Neutrophil (primary cell): Measurements from ENCODE around the gene FBXO45.
A peak's percentile ranks its signal among the peaks of the same experiment; 100 is the strongest.

Experiments
- H3K27ac ChIP-seq: fragments of 200-600 bp; sonication (generic); 2 replicates; pipeline ENCODE4 v1.5.1; 2016; ENCODE audit warnings: mild to moderate bottlenecking, moderate library complexity
- H3K27me3 ChIP-seq: fragments of 200-600 bp; sonication (generic); 2 replicates; pipeline ENCODE4 v1.6.0; 2016; ENCODE audit warnings: mild to moderate bottlenecking
- H3K36me3 ChIP-seq: fragments of 200-600 bp; sonication (generic); 2 replicates; pipeline ENCODE4 v1.5.1; 2017
- H3K4me1 ChIP-seq, 2 experiments: fragments of 200-600 bp in 1 of 2; sonication (generic) in 1 of 2; 1 replicate in 1 of 2; 2 replicates in 1 of 2; pipeline versions ENCODE4 v1.5.1 to v1.6.1; 2013 to 2016; ENCODE audit warnings: low read depth in 1 of 2, low read length in 1 of 2, mild to moderate bottlenecking in 1 of 2, moderate library complexity in 1 of 2; ENCODE audit not compliant: control insufficient read depth in 1 of 2, insufficient read depth in 1 of 2
- H3K4me3 ChIP-seq, 2 experiments: fragments of 200-600 bp in 1 of 2; sonication (generic) in 1 of 2; 1 replicate in 1 of 2; 2 replicates in 1 of 2; pipeline ENCODE4 v1.5.1; 2013 to 2016; ENCODE audit warnings: low read depth in 1 of 2, low read length in 1 of 2, mild to moderate bottlenecking in 1 of 2, moderate library complexity in 1 of 2
- H3K9me3 ChIP-seq: fragments of 200-600 bp; sonication (generic); 2 replicates; pipeline ENCODE4 v1.5.1; 2016
- TF ChIP-seq, protein P1 (sequence below): fragments of 200-600 bp; sonication (generic); IDR thresholded peaks from 2 replicates; pipeline ENCODE4 v1.5.1; 2016; ENCODE audit warnings: antibody characterized with exemption

Gene FBXO45

DNA sequence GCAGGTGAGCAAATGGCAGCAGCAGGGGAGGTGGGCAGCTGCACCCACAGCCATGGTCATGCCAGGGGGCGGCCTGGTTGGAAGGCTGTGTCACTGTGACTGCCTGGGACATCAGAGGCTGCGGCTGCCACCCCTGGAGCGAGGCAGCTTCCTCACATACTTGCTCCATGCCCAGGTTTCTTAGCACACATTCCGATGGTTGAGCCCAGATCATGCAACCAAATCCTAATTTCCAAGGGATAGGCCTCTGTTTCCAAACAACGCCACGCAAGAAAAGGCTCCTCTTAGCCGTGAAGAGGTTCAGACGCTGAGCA, 59.4 kb downstream of the FBXO45 start:
- TF ChIP-seq, protein P1, sequence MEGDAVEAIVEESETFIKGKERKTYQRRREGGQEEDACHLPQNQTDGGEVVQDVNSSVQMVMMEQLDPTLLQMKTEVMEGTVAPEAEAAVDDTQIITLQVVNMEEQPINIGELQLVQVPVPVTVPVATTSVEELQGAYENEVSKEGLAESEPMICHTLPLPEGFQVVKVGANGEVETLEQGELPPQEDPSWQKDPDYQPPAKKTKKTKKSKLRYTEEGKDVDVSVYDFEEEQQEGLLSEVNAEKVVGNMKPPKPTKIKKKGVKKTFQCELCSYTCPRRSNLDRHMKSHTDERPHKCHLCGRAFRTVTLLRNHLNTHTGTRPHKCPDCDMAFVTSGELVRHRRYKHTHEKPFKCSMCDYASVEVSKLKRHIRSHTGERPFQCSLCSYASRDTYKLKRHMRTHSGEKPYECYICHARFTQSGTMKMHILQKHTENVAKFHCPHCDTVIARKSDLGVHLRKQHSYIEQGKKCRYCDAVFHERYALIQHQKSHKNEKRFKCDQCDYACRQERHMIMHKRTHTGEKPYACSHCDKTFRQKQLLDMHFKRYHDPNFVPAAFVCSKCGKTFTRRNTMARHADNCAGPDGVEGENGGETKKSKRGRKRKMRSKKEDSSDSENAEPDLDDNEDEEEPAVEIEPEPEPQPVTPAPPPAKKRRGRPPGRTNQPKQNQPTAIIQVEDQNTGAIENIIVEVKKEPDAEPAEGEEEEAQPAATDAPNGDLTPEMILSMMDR = no peak
- Histone ChIP-seq H3K9me3 (no peaks in the 10 kb centered on the region), H3K27ac (no peak overlapping the region), H3K36me3 (no peaks in the 10 kb centered on the region), H3K4me1 (peaks cover 40 to 68% of the 10 kb centered on the region in 2 experiments), H3K4me3 (no peak overlapping the region), H3K27me3 (no peaks in the 10 kb centered on the region)

DNA sequence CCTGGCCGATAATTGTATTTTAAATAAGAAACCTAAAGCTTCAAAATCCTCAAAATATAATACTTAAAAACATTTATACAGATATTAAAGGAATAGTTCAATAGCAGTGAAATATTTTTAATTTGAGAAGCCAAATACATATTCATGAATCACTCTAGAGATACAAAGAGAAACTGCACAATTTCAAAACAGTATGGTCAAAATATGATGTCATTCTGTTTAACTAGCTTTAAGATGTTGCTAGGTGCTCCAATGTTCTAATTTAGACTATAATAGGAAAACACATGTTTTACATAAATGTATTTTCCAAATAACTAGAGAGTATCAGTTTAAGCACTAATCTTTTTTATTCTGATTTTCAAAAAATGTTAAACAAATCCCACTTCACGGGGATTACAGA, 60.8 kb downstream of the FBXO45 start:
- Histone ChIP-seq H3K9me3 (no peaks in the 10 kb centered on the region), H3K36me3 (no peaks in the 10 kb centered on the region), H3K4me1 (peaks cover 42 to 67% of the 10 kb centered on the region in 2 experiments), H3K4me3 (no peak overlapping the region), H3K27me3 (no peaks in the 10 kb centered on the region), H3K27ac (peak overlapping the region; percentile 32)
- TF ChIP-seq, protein P1 = no peak

DNA sequence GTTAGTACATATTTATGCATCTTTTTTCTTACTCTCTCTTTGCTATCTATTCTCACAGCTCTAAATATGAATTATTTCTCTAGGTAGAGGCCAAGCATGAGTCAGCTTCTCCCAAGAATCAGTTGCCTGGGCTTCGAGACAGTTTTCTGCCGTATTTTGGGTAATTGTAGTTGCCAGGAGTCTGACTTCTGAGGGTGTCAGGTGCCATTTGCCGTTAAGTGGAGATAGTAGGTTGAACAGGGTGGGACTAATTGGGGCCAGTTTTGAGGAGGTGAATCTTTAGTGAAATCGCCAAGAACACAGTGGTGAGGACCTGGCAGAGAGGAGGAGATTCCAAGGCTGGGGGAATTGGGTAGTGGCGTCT, 63.2 kb downstream of the FBXO45 start:
- Histone ChIP-seq H3K27me3 (no peaks in the 10 kb centered on the region), H3K27ac (peak overlapping the region; percentile 97), H3K36me3 (no peaks in the 10 kb centered on the region), H3K4me1 (peaks cover 38 to 62% of the 10 kb centered on the region in 2 experiments), H3K4me3 (peak overlapping the region; percentile 75 to 87), H3K9me3 (no peaks in the 10 kb centered on the region)
- TF ChIP-seq, protein P1 = no peak

DNA sequence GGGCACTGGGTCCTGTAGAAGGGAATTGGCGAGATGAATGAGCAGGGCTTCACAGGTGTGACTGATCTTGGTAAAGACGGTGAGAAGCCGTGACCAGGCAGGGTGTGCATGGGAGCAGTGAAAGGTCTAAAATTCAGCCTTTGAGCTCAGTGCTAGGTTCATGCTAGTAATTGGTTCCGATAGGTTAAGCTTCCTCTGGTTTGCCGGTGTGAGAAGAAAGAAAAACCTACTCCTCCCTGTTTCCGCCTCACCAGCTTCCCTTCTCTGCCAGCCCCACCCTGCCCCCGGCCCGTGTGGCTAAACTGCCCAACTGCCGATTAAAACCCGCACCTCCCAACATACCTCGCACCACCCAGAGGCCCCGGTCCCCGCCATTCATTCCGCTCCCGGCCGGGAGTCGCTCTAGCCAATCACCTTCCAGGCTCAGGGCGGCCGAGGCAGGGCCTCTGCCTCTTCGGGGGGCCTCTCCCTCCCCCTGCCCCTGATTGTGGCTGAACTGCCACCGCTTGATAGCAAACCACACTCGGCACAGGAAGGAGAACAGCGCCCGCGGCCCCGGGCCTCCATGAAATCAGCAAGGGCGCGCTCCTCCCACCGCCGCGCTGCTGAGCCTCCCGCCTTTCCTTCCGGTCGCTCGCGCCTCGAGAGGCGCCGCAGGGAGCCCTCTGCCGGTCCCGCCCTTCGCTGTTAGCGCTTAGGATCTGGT, 63.7 kb downstream of the FBXO45 start:
- H3K27ac ChIP-seq = peak overlapping the region; percentile 97
- H3K27me3 ChIP-seq = no peaks in the 10 kb centered on the region
- peaks cover 38 to 62% of the 10 kb centered on the region in 2 experiments for H3K4me1 ChIP-seq
- peak overlapping the region; percentile 75 to 87 for H3K4me3 ChIP-seq
- H3K9me3 ChIP-seq = no peaks in the 10 kb centered on the region
- TF ChIP-seq, protein P1 = peak; percentile 56
- H3K36me3 ChIP-seq = no peaks in the 10 kb centered on the region

DNA sequence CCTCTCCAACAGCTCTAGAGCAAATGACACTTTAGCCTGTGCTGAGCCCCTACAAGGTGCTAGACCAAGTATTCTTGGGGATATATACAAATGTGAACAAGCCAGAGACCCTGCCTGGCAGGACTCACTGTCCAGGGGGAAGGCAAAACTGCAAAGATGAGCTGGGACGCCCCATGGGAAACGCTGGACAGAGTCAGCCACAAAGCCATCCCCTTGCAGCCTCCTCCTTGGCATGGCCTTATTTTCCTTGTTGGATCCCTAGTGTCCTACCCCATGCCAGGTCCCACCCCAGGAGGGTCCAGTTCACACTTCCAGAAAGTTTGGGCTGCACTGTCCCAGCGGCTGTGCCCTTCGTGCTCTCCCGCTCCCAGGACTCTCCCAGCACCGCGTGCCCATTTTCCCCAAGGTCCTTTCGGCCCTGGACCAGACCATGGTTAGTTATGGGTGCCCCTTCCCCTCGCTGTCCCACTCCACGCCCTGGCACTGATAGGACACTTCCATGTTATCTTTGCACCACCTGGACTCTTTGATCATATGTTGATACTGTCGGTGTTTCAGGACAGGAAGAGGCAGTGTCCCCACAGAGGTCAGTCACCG, 65.2 kb downstream of the FBXO45 start:
- TF ChIP-seq, protein P1 = no peak
- peak overlapping the region; percentile 75 to 87 for H3K4me3 ChIP-seq
- H3K9me3 ChIP-seq = no peaks in the 10 kb centered on the region
- no peaks in the 10 kb centered on the region for H3K27me3 ChIP-seq
- H3K4me1 ChIP-seq = peaks cover 42 to 70% of the 10 kb centered on the region in 2 experiments
- no peaks in the 10 kb centered on the region for H3K36me3 ChIP-seq
- H3K27ac ChIP-seq = peak overlapping the region; percentile 97
